ENCODE results near the gene ARL2BP.
A peak's percentile ranks its signal among the peaks of the same experiment; 100 is the strongest.

ARL2BP gene

DNA sequence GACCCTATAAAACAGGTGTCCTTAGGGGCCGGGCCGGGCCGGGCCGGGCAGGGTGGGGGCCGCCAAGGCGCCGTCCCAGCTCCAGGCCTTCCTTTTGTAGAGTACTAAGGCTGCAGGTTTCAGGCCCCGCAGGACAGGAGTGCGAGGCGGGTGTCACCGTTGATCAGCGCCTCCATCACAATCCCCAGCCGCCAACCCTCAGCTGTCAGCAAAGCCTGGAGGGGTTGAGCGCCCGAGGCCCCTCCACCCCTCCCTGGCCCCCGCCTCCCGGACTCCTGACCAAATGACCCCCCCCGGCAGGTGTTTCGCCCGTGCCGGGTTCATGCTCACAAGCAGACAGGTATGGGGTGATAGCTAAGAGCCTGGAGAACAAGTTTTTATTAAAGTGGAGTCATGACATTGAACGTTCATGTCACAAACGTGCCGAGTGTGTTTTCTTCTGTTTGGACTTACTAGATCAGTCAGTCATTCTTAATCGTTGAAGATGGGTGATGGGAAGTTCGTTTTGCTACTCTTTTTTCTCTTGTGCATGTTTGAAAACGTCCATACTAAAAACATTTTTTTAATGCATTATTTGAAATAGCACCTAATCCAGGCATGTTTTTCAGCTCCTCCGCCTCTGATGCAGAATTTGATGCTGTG is 534 bp downstream of the ARL2BP start:
- peak overlapping the region; percentile 78 for H3K9ac ChIP-seq (ENCODE audit: insufficient read length, low read depth)
- H3K9me3 ChIP-seq (ENCODE audit: insufficient read depth, low read length), result no peaks in the 10 kb centered on the region
- H3K36me3 ChIP-seq (ENCODE audit: insufficient read depth, insufficient read length, low read length), result peaks cover 35% of the 10 kb centered on the region
- H3K27me3 ChIP-seq (ENCODE audit: insufficient read depth, insufficient read length), result no peaks in the 10 kb centered on the region
- H3K4me3 ChIP-seq (ENCODE audit: insufficient read length, low read depth), result peak overlapping the region; percentile 60
- no peak for DNase-seq (ENCODE audit: low read depth, low spot score)
- TF ChIP-seq ZNF274 (IDR thresholded peaks at IDR 0.05; ENCODE audit: low read depth, low read length) (no peak), YY1 (IDR thresholded peaks at IDR 0.05; ENCODE audit: insufficient read depth, insufficient read length) (no peak), SUZ12 (IDR thresholded peaks at IDR 0.05; ENCODE audit: extremely low read depth, insufficient read depth, insufficient read length) (no peak)
- H3K4me1 ChIP-seq (ENCODE audit: insufficient read depth, insufficient read length), result no peaks in the 10 kb centered on the region

DNA sequence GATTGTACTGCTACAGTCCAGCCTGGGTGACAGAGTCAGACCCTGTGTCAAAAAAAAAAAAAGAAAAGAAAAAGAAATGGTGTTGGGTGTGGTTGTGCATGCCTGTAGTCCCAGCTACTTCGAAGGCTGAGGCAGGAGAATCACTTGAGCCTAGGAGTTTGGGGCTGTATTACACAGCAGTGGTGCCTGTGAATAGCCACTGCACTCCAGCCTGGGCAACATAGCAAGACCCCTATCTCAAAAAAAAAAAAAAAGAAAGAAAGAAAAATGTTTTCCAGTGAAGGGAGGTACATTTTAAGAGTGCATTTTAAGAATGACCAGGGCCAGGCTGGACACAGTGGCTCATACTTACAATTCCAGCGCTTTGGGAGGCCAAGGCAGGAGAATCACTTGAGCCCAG is 6.3 kb downstream of the ARL2BP start:
- DNase-seq (ENCODE audit: low read depth, low spot score), result no peak

DNA sequence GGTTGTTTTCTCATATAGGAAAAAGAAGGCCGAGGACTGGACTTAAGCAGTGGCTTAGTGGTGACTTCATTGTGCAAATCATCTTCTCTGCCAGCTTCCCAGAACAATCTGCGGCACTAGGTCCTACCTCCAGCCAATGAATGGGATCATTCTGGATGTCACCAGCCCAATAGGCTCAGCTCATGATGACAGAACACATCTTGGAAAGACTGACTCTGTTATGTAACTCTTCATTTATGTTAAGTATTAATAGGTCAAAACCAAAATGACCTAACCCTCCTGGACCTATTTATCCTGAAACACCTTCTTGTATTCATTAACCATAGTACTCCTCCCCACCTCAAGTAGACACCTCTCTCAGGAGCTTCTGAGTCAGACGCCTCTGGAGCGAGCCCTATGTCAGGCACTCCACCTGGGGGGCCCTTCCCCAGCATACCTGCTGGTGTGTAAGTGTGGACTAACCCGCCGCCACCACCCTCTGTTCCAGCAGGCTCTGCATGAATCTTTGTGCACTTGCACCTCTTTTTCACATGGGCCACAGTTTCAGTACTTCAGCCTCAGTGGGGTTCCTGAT is 7.2 kb downstream of the ARL2BP start:
- H3K4me1 ChIP-seq (ENCODE audit: insufficient read depth, insufficient read length), result no peaks in the 10 kb centered on the region
- no peak overlapping the region for H3K9ac ChIP-seq (ENCODE audit: insufficient read length, low read depth)
- no peaks in the 10 kb centered on the region for H3K27me3 ChIP-seq (ENCODE audit: insufficient read depth, insufficient read length)
- H3K4me3 ChIP-seq (ENCODE audit: insufficient read length, low read depth), result no peak overlapping the region
- H3K9me3 ChIP-seq (ENCODE audit: insufficient read depth, low read length), result 0 out of 2 replicates have a peak, but pooled peaks cover 6% of the 10 kb centered on the region
- no peak for DNase-seq (ENCODE audit: low read depth, low spot score)
- TF ChIP-seq ZNF274 (IDR thresholded peaks at IDR 0.05; ENCODE audit: low read depth, low read length) (no peak), SUZ12 (IDR thresholded peaks at IDR 0.05; ENCODE audit: extremely low read depth, insufficient read depth, insufficient read length) (no peak), YY1 (IDR thresholded peaks at IDR 0.05; ENCODE audit: insufficient read depth, insufficient read length) (no peak)
- peaks cover 72% of the 10 kb centered on the region for H3K36me3 ChIP-seq (ENCODE audit: insufficient read depth, insufficient read length, low read length)

More for the DNA sequence above, 6.3 kb downstream of the ARL2BP start:
- Histone ChIP-seq H3K9ac (ENCODE audit: insufficient read length, low read depth) (no peak overlapping the region), H3K4me1 (ENCODE audit: insufficient read depth, insufficient read length) (no peaks in the 10 kb centered on the region), H3K27me3 (ENCODE audit: insufficient read depth, insufficient read length) (no peaks in the 10 kb centered on the region), H3K36me3 (ENCODE audit: insufficient read depth, insufficient read length, low read length) (peaks cover 72% of the 10 kb centered on the region), H3K4me3 (ENCODE audit: insufficient read length, low read depth) (no peak overlapping the region), H3K9me3 (ENCODE audit: insufficient read depth, low read length) (0 out of 2 replicates have a peak, but pooled peaks cover 6% of the 10 kb centered on the region)
- TF ChIP-seq YY1 (IDR thresholded peaks at IDR 0.05; ENCODE audit: insufficient read depth, insufficient read length) (no peak), SUZ12 (IDR thresholded peaks at IDR 0.05; ENCODE audit: extremely low read depth, insufficient read depth, insufficient read length) (no peak), ZNF274 (IDR thresholded peaks at IDR 0.05; ENCODE audit: low read depth, low read length) (no peak)

DNA sequence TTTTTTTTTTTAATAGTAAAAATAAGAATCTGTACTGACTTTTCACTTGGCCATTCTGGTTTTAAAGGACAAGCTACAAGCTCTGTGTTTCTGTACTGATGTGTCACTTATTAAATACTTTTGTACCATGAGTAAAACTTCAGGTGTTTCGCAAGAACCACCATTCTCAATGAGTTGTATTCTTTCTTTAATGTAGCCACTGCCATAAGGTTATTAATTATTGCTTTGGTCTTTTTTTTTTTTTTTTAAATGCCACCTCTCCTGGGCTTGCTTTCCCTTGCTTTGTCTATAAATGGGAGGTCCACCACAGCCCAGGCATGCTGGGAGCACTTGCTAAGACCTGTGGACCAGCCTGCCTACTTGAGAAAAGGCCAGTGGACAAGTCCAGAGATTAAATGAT is 8.4 kb downstream of the ARL2BP start:
- TF ChIP-seq ZNF274 (IDR thresholded peaks at IDR 0.05; ENCODE audit: low read depth, low read length), result no peak
- no peak for TF ChIP-seq YY1 (IDR thresholded peaks at IDR 0.05; ENCODE audit: insufficient read depth, insufficient read length)
- TF ChIP-seq SUZ12 (IDR thresholded peaks at IDR 0.05; ENCODE audit: extremely low read depth, insufficient read depth, insufficient read length), result no peak
- H3K4me1 ChIP-seq (ENCODE audit: insufficient read depth, insufficient read length), result no peaks in the 10 kb centered on the region
- DNase-seq (ENCODE audit: low read depth, low spot score), result no peak
- H3K9ac ChIP-seq (ENCODE audit: insufficient read length, low read depth), result no peak overlapping the region
- 0 out of 2 replicates have a peak, but pooled peaks cover 6% of the 10 kb centered on the region for H3K9me3 ChIP-seq (ENCODE audit: insufficient read depth, low read length)
- H3K27me3 ChIP-seq (ENCODE audit: insufficient read depth, insufficient read length), result no peaks in the 10 kb centered on the region
- no peak overlapping the region for H3K4me3 ChIP-seq (ENCODE audit: insufficient read length, low read depth)
- peaks cover 66% of the 10 kb centered on the region for H3K36me3 ChIP-seq (ENCODE audit: insufficient read depth, insufficient read length, low read length)

DNA sequence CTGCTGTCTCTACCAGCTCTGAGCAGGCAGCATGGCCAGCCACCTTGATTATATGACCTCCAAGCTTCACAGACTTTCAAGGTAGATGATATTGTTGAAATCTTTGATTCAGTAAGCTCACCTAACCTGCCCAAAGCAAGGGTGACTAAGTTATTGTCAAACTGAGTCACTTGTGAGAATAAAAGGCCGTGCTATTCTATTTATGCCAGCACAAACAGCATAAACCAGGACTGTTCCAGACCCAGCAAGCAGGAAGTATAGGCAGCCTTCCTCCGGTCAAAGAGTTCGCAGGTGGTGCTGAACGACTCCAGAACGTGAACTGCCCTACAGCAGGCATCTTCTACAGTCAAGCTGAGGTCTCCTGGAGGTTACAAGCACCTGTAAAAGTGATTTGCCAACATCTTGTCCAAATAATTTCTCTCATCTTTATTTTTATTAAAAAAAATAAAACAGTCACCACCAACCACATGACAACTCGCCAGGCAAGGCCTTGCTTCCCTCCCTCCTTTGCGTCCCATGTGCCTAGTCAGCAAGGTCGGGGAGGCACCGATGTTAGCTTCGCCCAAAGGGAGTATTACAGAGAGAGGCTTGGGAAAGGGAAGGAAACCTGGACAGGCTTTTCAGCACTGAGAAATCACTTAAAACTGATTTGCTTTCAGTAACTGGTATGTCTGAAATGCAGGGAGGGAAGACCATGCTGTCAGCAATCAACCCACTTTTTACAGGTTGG is 10.8 kb downstream of the ARL2BP start:
- Histone ChIP-seq H3K9ac (ENCODE audit: insufficient read length, low read depth) (no peak overlapping the region), H3K4me1 (ENCODE audit: insufficient read depth, insufficient read length) (peaks cover 11% of the 10 kb centered on the region), H3K36me3 (ENCODE audit: insufficient read depth, insufficient read length, low read length) (peaks cover 42% of the 10 kb centered on the region), H3K4me3 (ENCODE audit: insufficient read length, low read depth) (no peak overlapping the region), H3K27me3 (ENCODE audit: insufficient read depth, insufficient read length) (no peaks in the 10 kb centered on the region), H3K9me3 (ENCODE audit: insufficient read depth, low read length) (0 out of 2 replicates have a peak, but pooled peaks cover 6% of the 10 kb centered on the region)
- TF ChIP-seq SUZ12 (IDR thresholded peaks at IDR 0.05; ENCODE audit: extremely low read depth, insufficient read depth, insufficient read length) (no peak), ZNF274 (IDR thresholded peaks at IDR 0.05; ENCODE audit: low read depth, low read length) (no peak), YY1 (IDR thresholded peaks at IDR 0.05; ENCODE audit: insufficient read depth, insufficient read length) (no peak)
- DNase-seq (ENCODE audit: low read depth, low spot score), result no peak

DNA sequence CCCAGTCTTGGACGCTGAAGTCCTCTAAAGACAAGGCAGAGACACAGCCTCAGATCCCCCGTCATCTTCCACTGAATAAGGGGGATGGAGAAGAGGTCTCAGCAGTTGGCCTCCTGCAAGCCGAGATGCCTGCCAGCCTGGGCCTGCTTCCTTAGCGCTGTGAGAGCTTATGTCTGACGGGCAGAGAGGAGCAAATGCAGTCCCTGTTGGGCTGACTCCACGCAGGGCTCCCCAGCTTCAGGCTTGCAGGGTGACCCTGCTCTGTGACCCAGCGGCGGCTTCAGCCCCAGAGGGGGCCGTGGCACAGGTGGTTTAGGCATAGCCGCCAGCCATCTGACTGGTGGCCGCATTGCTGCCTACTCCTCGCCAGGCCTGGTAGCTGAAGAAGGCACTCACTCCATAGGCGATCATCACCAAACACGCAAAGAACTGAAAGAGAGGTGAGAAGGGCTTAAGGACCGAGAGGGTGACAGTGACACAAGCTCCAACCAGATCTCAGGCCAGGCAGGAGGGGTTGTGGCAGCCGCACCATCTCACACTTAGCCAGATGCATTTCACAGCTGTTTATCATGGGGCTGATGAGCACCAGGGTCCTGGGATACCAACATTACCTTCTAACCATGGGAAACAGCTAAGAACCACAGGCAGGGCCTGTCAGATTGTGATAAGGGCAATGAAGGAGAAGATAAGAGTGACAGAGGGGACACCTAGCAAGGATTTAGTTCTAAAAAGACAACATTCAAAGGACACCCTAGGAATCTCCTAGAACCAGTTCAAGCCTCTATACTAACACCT is 11.7 kb downstream of the ARL2BP start:
- no peak for DNase-seq (ENCODE audit: low read depth, low spot score)
- no peak overlapping the region for H3K9ac ChIP-seq (ENCODE audit: insufficient read length, low read depth)

More for the DNA sequence above, 11.7 kb downstream of the ARL2BP start:
- H3K27me3 ChIP-seq (ENCODE audit: insufficient read depth, insufficient read length), result no peaks in the 10 kb centered on the region
- H3K4me1 ChIP-seq (ENCODE audit: insufficient read depth, insufficient read length), result peaks cover 11% of the 10 kb centered on the region
- no peak for TF ChIP-seq SUZ12 (IDR thresholded peaks at IDR 0.05; ENCODE audit: extremely low read depth, insufficient read depth, insufficient read length)
- no peak for TF ChIP-seq ZNF274 (IDR thresholded peaks at IDR 0.05; ENCODE audit: low read depth, low read length)
- no peak for TF ChIP-seq YY1 (IDR thresholded peaks at IDR 0.05; ENCODE audit: insufficient read depth, insufficient read length)
- peaks cover 33% of the 10 kb centered on the region for H3K36me3 ChIP-seq (ENCODE audit: insufficient read depth, insufficient read length, low read length)
- H3K9me3 ChIP-seq (ENCODE audit: insufficient read depth, low read length), result 0 out of 2 replicates have a peak, but pooled peaks cover 6% of the 10 kb centered on the region
- H3K4me3 ChIP-seq (ENCODE audit: insufficient read length, low read depth), result no peak overlapping the region

Measured in NT2/D1 (cell line).